ENCODE data around the gene RPS27A.
"Not testable (repeated sequence)": the region's sequence is repeated elsewhere in the genome, so short reads cannot be mapped to it uniquely, and the experiment has no call there.

RPS27A gene

GRCh38 chr2:55213822-55214221 lies 18.7 kb upstream of the RPS27A start:
- Mint-ChIP-seq H3K4me1 (no peaks in the 10 kb centered on the region), H3K4me3 (no peak overlapping the region), H3K27me3 (ENCODE audit: low read depth) (no peaks in the 10 kb centered on the region), H3K9me3 (peaks cover 2% of the 10 kb centered on the region), H3K27ac (no peak overlapping the region), H3K36me3 (ENCODE audit: low read depth) (peaks cover 32% of the 10 kb centered on the region)
- no peak for TF ChIP-seq CTCF (IDR thresholded peaks at IDR 0.05; ENCODE audit: unreplicated experiment in 3 of 3)

- no peak for TF ChIP-seq CTCF (IDR thresholded peaks at IDR 0.05; ENCODE audit: unreplicated experiment in 3 of 3)
- H3K27ac Mint-ChIP-seq, result peak overlapping the region; percentile 55 to 83 (median 73)
- no peaks in the 10 kb centered on the region for H3K27me3 Mint-ChIP-seq (ENCODE audit: low read depth)
- H3K4me3 Mint-ChIP-seq, result peak overlapping the region; percentile 76 to 83 (median 82)
- peaks cover 24% of the 10 kb centered on the region for H3K36me3 Mint-ChIP-seq (ENCODE audit: low read depth)
- H3K4me1 Mint-ChIP-seq, result peaks cover 15% of the 10 kb centered on the region
- H3K9me3 Mint-ChIP-seq, result no peaks in the 10 kb centered on the region
These were observed 8.3 kb upstream of the RPS27A start for GRCh38 chr2:55223958-55224760.

GRCh38 chr2:55224761-55225261 lies 7.7 kb upstream of the RPS27A start:
- no peaks in the 10 kb centered on the region for H3K9me3 Mint-ChIP-seq
- H3K36me3 Mint-ChIP-seq (ENCODE audit: low read depth), result peaks cover 27% of the 10 kb centered on the region
- peak overlapping the region; percentile 76 to 83 (median 82) for H3K4me3 Mint-ChIP-seq
- TF ChIP-seq CTCF (IDR thresholded peaks at IDR 0.05; ENCODE audit: unreplicated experiment in 3 of 3), result no peak
- peak overlapping the region in 1 of 3 experiments; percentile 55 for H3K27ac Mint-ChIP-seq
- H3K27me3 Mint-ChIP-seq (ENCODE audit: low read depth), result no peaks in the 10 kb centered on the region
- peaks cover 20% of the 10 kb centered on the region for H3K4me1 Mint-ChIP-seq

GRCh38 chr2:55225481-55226020 lies 6.9 kb upstream of the RPS27A start:
- Mint-ChIP-seq H3K27me3 (ENCODE audit: low read depth) (no peaks in the 10 kb centered on the region), H3K9me3 (no peaks in the 10 kb centered on the region), H3K36me3 (ENCODE audit: low read depth) (peaks cover 27% of the 10 kb centered on the region), H3K4me1 (peaks cover 27% of the 10 kb centered on the region), H3K27ac (peak overlapping the region in 1 of 3 experiments; percentile 60), H3K4me3 (peak overlapping the region; percentile 8 to 57 (median 51))
- TF ChIP-seq CTCF (IDR thresholded peaks at IDR 0.05; ENCODE audit: unreplicated experiment in 3 of 3), result no peak

GRCh38 chr2:55227437-55228225 lies 4.9 kb upstream of the RPS27A start:
- Mint-ChIP-seq H3K36me3 (ENCODE audit: low read depth) (peaks cover 19% of the 10 kb centered on the region), H3K4me3 (peak overlapping the region in 1 of 3 experiments; percentile 40), H3K4me1 (peaks cover 35% of the 10 kb centered on the region)
- H3K27me3 Mint-ChIP-seq (ENCODE audit: low read depth); H3K9me3 Mint-ChIP-seq; H3K27ac Mint-ChIP-seq: not testable (repeated sequence)

GRCh38 chr2:55228226-55228563 lies 4.3 kb upstream of the RPS27A start:
- TF ChIP-seq CTCF (IDR thresholded peaks at IDR 0.05; ENCODE audit: unreplicated experiment in 3 of 3), result no peak
- H3K4me3 Mint-ChIP-seq, result peak overlapping the region in 2 of 3 experiments; percentile 14 to 40
- H3K27ac Mint-ChIP-seq, result no peak overlapping the region
- peaks cover 33% of the 10 kb centered on the region for H3K4me1 Mint-ChIP-seq
- H3K9me3 Mint-ChIP-seq, result no peaks in the 10 kb centered on the region
- H3K27me3 Mint-ChIP-seq (ENCODE audit: low read depth), result no peaks in the 10 kb centered on the region
- H3K36me3 Mint-ChIP-seq (ENCODE audit: low read depth), result peaks cover 21% of the 10 kb centered on the region

Data from nephron (organoid).